Measurements from ENCODE around the gene IQGAP2.

DNA sequence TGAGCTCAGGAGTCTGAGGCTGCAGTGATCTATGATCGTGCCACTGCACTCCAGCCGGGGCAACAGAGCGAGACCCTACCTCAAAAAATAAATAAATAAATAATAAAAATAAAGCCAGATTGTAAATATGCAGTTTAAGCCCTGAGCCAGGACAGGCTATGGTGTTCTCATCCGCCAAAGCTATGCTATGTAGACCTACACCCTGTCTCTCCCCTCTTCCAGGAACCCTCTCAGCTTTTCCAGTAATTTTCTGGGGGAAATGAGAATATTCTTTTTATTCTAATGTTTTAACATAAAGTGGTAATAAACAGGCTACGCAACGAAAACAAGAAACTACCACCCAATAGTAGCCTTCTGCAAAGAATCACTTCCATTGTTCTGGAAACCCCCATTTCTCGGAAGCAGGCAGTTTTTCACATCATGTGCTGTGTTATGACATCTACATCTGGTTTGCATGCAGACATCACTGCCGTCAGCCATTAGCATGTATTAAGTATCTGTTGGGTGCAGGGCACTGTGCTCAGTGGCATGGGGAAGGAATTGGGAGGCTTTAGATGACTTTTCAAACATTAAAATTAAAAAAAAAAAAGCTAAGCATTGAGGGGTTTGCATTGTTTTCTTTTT lies 274.9 kb downstream of the IQGAP2 start:
- TF ChIP-seq GATA1 (IDR thresholded peaks at IDR 0.05; ENCODE audit: low read depth, low read length) (no peak), POLR2A (IDR thresholded peaks at IDR 0.05; ENCODE audit: low read length) (no peak)

All from erythroblast (primary cell).